ENCODE results near the gene RAB3C.
"Not testable (repeated sequence)": the region's sequence is repeated elsewhere in the genome, so short reads cannot be mapped to it uniquely, and the experiment has no call there.

Gene RAB3C

DNA sequence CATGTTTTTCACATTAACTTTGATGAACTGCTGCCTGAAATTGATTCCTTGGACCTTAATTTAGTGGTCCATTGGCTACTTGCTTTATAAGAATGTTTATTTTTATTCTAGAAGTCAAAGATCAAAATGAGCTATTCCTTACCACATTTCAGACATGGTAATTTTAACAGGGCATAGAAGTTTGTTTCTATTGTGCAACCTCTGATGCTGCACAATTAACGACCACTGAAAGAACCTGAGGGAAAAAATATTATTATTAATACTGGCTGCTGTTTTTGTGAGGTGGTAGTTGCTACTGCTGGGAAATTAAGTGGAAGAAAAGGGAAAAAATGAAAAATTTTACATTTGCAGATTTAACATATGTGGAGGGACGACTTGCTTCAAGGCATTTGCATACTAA lies 37.9 kb upstream of the RAB3C start (continued):
- TF ChIP-seq, protein P1, sequence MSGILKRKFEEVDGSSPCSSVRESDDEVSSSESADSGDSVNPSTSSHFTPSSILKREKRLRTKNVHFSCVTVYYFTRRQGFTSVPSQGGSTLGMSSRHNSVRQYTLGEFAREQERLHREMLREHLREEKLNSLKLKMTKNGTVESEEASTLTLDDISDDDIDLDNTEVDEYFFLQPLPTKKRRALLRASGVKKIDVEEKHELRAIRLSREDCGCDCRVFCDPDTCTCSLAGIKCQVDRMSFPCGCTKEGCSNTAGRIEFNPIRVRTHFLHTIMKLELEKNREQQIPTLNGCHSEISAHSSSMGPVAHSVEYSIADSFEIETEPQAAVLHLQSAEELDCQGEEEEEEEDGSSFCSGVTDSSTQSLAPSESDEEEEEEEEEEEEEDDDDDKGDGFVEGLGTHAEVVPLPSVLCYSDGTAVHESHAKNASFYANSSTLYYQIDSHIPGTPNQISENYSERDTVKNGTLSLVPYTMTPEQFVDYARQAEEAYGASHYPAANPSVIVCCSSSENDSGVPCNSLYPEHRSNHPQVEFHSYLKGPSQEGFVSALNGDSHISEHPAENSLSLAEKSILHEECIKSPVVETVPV (CRISPR knock-in tag; IDR thresholded peaks at IDR 0.05): no peak
- TF ChIP-seq, protein P2, sequence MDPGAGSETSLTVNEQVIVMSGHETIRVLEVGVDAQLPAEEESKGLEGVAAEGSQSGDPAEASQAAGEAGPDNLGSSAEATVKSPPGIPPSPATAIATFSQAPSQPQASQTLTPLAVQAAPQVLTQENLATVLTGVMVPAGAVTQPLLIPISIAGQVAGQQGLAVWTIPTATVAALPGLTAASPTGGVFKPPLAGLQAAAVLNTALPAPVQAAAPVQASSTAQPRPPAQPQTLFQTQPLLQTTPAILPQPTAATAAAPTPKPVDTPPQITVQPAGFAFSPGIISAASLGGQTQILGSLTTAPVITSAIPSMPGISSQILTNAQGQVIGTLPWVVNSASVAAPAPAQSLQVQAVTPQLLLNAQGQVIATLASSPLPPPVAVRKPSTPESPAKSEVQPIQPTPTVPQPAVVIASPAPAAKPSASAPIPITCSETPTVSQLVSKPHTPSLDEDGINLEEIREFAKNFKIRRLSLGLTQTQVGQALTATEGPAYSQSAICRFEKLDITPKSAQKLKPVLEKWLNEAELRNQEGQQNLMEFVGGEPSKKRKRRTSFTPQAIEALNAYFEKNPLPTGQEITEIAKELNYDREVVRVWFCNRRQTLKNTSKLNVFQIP (CRISPR knock-in tag; IDR thresholded peaks at IDR 0.05; ENCODE audit: borderline replicate concordance, low read depth): no peak
- TF ChIP-seq, protein P3, sequence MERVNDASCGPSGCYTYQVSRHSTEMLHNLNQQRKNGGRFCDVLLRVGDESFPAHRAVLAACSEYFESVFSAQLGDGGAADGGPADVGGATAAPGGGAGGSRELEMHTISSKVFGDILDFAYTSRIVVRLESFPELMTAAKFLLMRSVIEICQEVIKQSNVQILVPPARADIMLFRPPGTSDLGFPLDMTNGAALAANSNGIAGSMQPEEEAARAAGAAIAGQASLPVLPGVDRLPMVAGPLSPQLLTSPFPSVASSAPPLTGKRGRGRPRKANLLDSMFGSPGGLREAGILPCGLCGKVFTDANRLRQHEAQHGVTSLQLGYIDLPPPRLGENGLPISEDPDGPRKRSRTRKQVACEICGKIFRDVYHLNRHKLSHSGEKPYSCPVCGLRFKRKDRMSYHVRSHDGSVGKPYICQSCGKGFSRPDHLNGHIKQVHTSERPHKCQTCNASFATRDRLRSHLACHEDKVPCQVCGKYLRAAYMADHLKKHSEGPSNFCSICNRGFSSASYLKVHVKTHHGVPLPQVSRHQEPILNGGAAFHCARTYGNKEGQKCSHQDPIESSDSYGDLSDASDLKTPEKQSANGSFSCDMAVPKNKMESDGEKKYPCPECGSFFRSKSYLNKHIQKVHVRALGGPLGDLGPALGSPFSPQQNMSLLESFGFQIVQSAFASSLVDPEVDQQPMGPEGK (CRISPR knock-in tag; IDR thresholded peaks at IDR 0.05; ENCODE audit: borderline replicate concordance): no peak

DNA sequence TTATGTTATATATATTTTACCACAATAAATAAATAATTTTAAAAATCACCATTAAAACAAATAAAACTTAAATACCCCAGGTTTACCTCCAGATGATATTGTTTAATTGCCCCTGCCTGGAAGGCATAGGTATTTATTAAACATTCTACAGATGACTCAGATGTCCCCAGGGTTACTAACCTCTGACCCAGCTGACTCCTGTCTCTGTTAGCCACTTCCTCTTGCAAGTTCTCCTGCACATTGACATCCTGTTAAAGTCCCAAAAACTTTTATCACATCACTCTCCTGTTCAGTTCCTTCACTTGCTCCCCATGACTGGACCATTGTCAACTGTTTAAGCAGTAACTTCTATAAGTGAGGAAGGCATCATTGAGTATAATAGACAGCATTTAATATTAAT lies 37.0 kb upstream of the RAB3C start:
- no peak for TF ChIP-seq ZFP3 (CRISPR knock-in tag; IDR thresholded peaks at IDR 0.05)
- no peak for ATAC-seq

DNA sequence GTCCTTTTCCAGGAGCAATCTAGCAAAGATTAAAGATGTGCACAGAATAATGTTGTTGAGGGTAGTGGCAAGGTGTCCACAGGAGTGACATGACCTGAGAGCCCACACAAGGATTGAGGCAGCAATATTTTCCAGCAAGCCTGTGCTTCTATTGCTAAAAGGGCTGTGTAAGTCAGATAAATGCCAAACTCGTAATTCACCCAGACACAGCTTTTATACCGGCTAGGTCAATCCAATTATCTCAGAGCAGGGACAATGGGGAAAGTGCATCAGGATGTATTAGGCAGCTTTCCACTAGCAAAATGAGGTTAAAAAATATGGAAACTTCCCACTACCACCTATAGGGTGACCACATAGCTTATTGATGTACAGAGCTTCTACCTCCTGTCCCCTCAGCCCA lies 34.8 kb upstream of the RAB3C start:
- TF ChIP-seq PPARA (CRISPR knock-in tag; IDR thresholded peaks at IDR 0.05; ENCODE audit: borderline replicate concordance) (no peak), ISL1 (CRISPR knock-in tag; IDR thresholded peaks at IDR 0.05) (0 out of 2 replicates have a peak, but pooled peaks have one; percentile 14)
- no peak for ATAC-seq

DNA sequence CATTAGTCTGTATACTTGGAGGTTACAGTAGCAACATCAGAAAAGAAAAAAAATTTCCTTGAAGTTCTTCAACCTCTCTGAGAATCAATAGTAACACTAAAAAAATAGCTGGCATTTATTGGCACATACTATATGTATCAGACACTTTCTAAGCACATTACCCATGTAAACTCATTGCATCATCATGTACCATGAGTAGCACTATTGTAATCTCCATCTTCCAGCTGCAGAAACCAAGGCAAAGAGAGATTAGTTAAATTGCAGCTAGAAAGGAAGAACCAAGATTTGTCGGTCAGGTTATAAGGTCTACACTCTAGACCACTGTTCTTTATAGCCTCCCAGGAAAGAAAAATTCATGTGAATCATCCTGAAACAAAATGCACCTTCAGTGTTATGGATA lies 31.4 kb upstream of the RAB3C start:
- ATAC-seq: no peak
- no peak for TF ChIP-seq PPARA (CRISPR knock-in tag; IDR thresholded peaks at IDR 0.05; ENCODE audit: borderline replicate concordance)
- no peak for TF ChIP-seq OSR1 (CRISPR knock-in tag; IDR thresholded peaks at IDR 0.05)
- TF ChIP-seq ZNF70 (CRISPR knock-in tag; IDR thresholded peaks at IDR 0.05): no peak
- TF ChIP-seq CSDC2 (CRISPR knock-in tag; IDR thresholded peaks at IDR 0.05): no peak
- TF ChIP-seq, protein P4, sequence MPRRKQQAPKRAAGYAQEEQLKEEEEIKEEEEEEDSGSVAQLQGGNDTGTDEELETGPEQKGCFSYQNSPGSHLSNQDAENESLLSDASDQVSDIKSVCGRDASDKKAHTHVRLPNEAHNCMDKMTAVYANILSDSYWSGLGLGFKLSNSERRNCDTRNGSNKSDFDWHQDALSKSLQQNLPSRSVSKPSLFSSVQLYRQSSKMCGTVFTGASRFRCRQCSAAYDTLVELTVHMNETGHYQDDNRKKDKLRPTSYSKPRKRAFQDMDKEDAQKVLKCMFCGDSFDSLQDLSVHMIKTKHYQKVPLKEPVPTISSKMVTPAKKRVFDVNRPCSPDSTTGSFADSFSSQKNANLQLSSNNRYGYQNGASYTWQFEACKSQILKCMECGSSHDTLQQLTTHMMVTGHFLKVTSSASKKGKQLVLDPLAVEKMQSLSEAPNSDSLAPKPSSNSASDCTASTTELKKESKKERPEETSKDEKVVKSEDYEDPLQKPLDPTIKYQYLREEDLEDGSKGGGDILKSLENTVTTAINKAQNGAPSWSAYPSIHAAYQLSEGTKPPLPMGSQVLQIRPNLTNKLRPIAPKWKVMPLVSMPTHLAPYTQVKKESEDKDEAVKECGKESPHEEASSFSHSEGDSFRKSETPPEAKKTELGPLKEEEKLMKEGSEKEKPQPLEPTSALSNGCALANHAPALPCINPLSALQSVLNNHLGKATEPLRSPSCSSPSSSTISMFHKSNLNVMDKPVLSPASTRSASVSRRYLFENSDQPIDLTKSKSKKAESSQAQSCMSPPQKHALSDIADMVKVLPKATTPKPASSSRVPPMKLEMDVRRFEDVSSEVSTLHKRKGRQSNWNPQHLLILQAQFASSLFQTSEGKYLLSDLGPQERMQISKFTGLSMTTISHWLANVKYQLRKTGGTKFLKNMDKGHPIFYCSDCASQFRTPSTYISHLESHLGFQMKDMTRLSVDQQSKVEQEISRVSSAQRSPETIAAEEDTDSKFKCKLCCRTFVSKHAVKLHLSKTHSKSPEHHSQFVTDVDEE (CRISPR knock-in tag; IDR thresholded peaks at IDR 0.05): no peak
- no peak for TF ChIP-seq RARB (CRISPR knock-in tag; IDR thresholded peaks at IDR 0.05)
- no peak for TF ChIP-seq ZC3H10 (CRISPR knock-in tag; IDR thresholded peaks at IDR 0.05)
- TF ChIP-seq, protein P3 (CRISPR knock-in tag; IDR thresholded peaks at IDR 0.05; ENCODE audit: borderline replicate concordance): no peak
- no peak for TF ChIP-seq ISL1 (CRISPR knock-in tag; IDR thresholded peaks at IDR 0.05)
- no peak for TF ChIP-seq SNAI2 (CRISPR knock-in tag; IDR thresholded peaks at IDR 0.05)
- no peak for TF ChIP-seq ZNF8 (CRISPR knock-in tag; IDR thresholded peaks at IDR 0.05)
- no peak for TF ChIP-seq GLIS3 (CRISPR knock-in tag; IDR thresholded peaks at IDR 0.05)
- TF ChIP-seq, protein P5, sequence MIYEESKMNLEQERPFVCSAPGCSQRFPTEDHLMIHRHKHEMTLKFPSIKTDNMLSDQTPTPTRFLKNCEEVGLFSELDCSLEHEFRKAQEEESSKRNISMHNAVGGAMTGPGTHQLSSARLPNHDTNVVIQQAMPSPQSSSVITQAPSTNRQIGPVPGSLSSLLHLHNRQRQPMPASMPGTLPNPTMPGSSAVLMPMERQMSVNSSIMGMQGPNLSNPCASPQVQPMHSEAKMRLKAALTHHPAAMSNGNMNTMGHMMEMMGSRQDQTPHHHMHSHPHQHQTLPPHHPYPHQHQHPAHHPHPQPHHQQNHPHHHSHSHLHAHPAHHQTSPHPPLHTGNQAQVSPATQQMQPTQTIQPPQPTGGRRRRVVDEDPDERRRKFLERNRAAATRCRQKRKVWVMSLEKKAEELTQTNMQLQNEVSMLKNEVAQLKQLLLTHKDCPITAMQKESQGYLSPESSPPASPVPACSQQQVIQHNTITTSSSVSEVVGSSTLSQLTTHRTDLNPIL (CRISPR knock-in tag; IDR thresholded peaks at IDR 0.05; ENCODE audit: low read depth): no peak

DNA sequence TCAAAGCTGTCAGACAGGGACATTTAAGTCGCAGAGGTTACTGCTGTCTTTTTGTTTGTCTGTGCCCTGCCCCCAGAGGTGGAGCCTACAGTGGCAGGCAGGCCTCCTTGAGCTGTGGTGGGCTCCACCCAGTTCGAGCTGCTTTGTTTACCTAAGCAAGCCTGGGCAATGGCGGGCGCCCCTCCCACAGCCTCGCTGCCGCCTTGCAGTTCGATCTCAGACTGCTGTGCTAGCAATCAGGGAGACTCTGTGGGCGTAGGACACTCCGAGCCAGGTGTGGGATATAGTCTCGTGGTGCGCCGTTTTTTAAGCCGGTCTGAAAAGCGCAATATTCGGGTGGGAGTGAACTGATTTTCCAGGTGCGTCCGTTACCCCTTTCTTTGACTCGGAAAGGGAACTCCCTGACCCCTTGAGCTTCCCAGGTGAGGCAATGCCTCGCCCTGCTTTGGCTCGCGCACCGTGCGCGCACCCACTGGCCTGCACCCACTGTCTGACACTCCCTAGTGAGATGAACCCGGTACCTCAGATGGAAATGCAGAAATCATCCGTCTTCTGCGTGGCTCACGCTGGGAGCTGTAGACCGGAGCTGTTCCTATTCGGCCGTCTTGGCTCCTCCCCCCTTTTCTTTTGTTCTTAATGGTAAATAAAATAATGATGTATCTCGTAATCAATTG lies 25.1 kb upstream of the RAB3C start:
- ATAC-seq: not testable (repeated sequence)

DNA sequence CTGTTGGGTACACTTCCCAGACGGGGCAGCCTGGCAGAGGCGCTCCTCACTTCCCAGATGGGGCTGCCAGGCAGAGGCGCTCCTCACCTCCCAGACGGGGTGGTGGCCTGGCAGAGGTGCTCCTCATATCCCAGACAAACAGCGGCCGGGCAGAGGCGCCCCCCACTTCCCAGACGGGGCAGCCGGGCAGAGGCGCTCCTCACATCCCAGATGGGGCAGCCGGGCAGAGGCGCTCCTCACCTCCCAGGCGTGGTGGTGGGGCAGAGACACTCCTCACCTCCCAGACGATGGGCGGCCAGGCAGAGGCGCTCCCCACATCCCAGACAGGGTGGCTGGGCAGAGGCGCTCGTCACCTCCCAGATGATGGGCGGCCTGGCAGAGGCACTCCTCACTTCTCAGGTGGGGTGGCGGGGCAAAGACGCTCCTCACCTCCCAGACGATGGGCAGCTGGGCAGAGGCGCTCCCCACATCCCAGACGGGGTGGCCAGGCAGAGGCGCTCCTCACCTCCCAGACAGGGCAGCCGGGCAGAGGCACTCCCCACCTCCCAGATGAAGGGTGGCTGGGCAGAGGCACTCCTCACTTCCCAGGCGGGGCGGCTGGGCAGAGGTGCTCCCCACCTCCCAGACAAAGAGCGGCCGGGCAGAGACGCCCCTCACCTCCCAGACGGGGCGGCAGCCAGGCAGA lies 19.7 kb upstream of the RAB3C start:
- ATAC-seq: not testable (repeated sequence)

DNA sequence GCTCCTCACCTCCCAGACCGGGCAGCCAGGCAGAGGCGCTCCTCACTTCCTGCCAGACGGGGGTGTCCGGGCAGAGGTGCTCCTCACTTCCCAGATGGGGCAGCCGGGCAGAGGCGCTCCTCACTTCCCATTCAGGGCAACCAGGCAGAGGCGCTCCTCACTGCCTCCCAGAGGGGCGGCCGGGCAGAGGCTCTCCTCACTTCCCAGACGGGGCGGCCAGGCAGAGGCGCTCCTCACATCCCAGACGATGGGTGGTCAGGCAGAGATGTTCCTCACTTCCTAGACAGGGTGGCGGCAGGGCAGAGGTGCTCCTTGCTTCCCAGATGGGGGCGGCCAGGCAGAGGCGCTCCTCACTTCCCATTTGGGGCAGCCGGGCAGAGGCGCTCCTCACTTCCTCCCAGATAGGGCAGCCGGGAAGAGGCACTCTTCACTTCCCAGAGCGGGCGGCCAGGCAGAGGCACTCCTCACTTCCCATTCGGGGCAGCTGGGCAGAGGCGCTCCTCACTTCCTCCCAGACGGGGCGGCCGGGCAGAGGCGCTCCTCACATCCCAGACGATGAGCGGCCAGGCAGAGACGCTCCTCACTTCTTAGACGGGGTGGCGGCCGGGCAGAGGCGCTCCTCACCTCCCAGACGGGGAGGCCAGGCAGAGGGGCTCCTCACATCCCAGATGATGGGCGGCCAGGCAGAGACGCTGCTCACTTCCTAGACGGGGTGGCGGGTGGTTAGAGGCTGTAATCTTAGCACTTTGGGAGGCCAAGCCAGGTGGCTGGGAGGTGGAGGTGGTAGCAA lies 18.6 kb upstream of the RAB3C start:
- not testable (repeated sequence) for ATAC-seq

All from SK-N-SH treated with all-trans-retinoic acid at 6 μM for 48 hours (cell line).